NCI-H2227 (cell line): ENCODE measurements around the gene FOXP1.

Source experiments
- DNase-seq: peaks from one replicate; lab custom pipeline; 2025; ENCODE audit not compliant: unreplicated experiment; lab: John Stamatoyannopoulos, UW

FOXP1 gene

DNA sequence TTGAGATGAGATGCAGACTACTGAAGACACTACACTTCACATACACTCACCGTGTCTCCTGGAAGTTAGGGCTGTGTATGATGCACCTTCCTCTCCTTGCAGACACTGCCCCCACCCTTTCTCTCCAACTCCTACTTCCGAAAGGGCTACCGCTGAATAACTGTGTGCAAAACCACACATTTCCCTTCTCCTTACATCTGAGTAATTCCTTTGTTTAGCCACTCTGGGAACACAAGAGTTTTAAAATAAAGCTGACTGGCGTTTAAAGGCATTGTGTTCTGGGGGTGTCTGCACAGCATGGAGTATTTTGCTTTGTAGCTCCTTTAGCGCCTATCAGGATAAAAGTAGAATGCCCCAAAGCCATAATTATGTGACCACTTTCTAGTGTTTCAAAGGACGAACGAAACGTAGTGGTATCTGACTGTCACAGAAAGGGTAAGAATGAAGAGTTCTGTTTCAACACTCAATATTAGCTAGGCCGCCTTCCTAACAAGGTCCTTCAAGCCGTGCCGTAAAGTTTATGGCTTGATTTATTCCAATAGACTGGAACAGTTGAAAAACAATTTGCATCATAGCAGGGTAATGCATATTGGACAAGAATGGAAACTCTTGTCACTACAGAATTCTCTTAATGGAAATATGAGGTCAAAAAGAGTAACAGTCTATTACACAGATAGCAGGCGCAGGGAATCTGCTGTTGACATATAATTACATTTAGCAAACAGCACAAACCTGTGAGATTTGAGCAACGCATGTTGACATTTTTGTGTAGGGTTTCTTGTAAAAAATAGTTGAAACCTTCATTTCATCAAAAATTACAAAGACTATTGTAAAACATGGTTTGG is 619.9 kb downstream of the FOXP1 start:
- no peak for DNase-seq

DNA sequence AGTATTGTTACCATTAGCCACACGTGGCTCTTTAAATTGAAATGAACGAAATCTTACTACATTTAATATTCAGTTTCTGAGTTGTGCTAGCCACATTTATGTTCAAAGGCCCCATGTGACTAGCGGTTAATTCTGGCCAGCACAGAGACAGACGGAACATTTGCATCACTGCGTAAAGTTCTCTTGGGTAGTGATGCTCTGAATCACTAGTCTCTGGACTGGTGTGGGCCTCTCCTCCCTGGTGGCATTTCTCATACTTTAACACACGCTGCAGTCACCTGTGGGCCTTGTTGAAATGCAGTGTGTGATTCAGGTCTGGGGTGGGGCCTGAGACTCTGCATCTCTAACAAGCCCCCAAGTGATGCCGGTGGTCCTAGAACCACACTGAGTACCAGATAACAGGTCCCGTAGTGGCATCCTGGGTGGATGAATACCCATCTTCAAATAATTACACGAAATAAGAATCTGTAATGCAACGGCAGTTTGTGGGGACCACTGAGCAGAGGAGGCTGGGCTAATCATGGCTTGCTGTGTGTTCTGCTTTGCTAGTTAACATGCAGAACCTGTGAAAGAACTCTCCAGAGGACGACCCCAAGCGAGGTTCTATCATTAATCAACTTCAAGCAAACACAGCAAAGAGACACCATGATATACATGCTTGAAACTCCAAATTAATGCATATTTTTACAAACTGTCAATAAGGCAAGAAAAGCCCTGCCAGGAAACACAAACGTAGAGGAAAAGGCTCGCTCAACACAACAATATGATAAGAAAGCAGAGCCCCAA is 623.8 kb downstream of the FOXP1 start:
- DNase-seq: no peak

DNA sequence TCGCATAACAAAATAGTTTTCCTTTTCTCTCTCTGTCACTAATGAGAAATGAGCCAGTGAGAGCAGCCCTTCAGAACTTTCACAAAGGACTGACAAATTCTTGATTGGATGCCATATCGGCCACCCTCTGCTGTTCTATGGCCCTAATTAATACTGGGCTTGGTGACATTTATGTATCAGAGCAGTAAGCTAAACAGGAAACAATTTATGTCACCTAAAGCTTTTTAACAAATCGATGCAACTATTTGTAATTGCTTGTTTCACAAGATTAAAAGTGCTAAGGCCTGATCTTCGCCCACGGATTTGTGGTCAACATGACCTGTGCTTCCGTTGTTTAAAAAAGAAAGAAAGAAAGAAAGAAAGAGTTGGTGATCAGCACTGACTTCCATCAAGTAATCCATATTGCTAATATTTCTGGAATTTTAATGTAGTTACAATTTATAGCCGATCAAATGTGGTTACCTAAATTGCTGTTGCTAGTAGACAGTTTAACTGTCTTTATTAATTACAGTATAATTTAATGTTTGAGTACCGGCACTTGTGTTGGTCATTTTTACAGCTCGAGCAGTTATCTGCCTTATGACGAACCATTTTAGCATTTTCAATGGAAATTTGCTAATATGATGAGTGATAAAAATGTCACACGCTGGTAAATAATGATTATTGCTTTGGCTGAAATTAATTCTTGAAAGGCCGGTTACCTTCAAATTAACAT is 631.3 kb downstream of the FOXP1 start:
- DNase-seq: no peak

DNA sequence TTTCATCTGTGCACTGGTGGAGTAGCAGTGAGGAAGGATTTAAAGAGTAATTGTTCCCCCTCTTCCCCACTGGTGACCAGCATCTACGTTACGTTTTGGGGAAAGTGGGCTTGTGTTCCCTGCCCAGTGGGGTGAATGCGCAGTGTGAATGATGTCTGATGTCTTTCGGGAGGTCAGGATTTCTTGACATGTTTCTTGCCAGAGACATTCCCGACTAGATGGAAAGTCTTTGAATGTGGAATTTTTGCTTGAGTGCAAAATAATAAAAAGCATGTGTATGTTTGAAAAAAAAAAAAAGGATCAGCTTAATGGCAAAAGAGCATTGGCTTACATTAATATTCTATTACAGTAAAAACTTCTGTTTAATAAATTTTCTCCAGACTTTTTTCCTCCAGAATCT is 632.2 kb downstream of the FOXP1 start:
- DNase-seq: no peak

DNA sequence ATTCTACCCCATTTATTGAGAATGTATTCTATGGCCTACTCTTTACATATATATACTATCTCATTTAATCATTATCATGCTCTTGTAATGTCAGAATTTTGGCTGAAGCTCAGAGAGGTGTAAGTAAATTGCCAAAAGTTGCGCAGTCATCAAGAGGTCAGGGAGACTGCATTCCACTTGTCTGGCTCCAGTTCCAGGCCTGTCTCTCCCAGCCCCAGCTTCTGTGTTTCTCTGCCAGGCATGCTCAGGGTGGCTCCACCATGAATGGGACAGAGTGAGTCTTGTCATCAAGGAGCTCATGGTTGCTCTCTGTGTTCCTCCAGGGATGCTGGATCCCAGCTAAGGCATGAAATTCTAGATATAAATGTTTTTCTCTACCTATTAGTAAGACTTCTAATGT is 635.9 kb downstream of the FOXP1 start:
- DNase-seq: no peak

DNA sequence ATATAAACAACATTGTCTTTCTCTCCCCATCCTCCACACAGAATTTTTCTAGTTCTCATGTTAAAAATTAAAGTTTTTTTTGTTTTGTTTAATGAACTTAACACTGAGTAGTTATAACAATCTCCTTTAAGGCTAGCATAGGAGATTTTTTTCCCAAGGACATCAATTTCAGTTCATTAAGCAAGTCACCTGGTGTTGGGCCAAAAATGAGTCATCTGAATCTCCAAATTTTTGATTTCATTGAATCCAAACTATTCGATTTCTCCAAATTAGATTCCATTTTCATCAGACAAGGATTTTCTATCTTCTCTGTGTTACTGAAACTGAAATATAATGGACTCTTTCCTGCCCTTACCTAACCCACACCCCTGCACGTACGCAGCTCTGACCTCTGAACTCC is 639.6 kb downstream of the FOXP1 start:
- DNase-seq: no peak

DNA sequence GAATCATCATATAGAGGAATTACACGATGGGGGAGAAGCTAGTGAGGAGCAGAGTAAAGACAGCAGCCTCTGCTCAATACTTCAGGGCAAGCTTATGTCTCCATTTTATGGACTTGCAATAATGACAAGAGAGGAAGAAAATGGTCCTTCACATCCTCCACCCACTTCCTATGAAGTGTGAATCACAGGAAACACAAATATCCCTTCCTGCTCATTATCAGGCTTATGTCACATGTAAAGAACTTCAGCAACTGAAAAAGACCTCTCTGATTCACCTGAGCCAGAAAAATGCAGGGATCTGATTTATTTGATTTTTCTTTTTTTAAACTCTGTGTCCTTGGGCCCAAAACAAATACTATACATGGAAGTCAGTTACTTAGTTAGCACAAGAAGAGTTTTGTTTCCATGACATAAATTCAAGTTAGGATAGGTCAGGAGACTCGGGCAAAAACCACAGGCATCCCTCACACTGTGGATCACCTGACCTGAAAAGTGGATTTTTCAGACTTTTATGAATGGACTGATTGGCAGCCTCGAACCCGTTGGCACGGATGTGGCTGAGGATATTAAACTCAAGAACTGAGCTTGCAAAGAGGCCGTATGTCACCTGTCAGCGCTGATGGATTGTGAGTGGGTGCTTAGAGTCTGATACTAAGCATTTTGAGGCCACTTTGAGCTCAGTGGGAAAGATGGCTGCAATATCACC is 650.3 kb downstream of the FOXP1 start:
- DNase-seq: no peak

DNA sequence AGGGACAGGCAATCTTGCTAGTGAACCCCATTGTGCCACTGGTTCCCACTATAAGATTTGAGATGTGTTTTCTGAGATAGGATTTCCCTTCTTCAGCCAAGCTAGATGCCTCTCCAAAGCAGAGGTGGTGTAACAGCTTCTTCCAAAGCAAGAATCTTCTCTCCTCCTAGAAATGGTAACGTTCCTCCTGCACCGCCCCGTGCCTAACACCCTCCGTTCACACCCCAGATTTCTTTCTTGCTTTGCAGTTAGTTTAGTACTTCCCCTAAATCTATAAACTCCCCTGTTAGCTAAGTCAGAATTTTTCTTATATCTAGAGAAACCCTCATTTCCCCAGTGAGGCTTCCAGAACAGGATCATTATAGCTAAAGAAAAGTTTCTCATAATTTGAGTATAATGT is 653.5 kb downstream of the FOXP1 start:
- no peak for DNase-seq

DNA sequence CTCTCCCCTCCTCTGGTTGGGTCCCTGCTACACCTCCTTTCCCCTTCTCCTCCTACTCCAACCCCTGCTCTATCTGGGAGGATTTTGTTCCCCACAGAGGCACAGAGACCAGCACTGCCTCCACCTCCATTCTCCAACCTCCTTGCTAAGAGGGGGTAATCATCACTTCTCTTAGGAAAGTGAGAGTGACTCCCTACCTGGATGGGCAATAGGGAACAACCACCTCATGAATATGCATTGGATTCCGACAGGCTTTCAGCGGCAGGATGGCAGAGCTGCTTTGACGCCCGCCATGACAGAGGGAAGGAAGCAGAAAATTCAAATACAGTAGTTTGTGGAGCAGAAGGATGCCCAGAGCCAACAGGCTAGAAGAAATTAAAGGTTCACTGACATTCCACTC is 656.3 kb downstream of the FOXP1 start:
- no peak for DNase-seq

DNA sequence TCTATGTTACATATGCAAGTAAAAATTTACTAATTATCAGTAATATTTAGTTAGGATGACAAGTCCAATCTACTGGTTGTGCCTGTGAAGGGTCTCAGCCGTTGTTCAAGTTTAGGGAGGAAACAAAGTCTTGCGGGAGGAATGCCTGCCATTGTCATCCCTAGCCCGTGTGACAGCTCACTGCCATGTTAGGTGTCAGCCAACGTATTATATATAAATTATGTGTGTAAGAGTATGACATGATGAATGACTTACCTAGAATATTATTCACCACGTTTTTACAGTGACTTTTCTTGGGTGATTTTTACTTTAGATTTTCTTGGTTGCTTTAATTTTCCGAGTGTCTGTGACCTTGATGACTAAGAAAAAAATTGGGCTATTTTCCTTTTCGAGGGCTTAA is 656.7 kb downstream of the FOXP1 start:
- DNase-seq: no peak

DNA sequence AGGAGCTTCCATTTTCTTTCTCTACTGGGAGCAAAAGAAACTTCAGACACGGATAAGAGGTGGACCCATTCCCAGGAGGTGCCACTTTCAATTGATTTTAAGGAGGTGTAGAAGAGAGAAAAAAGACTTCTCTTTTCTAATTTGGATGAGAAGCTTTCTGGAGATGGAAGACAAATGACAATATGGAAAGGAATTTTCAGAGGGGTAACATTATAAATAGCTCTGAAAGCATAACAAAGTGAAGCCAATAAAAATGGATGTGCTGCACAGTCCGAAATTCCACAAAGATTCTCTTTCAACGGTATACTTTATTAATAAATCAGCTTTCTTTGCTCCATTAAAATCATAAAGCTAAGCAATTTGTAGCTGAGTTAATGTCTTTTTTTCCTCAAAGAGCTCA is 663.9 kb downstream of the FOXP1 start:
- DNase-seq: no peak

DNA sequence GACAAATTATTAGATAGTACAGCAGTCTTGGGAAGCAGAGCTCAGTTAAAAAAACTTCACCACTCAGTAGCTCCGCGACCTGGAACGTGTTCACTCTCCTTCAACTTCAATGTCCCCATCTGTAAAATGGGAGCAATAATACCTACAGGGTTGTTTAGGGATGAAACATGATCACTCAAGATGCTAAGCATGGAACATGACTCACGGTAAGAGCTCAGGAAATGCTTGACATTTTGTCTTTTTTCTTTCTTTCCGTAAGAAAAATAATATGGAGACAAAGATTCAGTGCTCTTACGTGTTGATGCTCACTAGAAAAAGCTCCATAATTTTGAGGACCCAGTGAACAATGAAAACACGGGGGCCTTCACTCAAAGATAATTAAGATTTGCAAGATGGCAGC is 664.4 kb downstream of the FOXP1 start:
- no peak for DNase-seq

DNA sequence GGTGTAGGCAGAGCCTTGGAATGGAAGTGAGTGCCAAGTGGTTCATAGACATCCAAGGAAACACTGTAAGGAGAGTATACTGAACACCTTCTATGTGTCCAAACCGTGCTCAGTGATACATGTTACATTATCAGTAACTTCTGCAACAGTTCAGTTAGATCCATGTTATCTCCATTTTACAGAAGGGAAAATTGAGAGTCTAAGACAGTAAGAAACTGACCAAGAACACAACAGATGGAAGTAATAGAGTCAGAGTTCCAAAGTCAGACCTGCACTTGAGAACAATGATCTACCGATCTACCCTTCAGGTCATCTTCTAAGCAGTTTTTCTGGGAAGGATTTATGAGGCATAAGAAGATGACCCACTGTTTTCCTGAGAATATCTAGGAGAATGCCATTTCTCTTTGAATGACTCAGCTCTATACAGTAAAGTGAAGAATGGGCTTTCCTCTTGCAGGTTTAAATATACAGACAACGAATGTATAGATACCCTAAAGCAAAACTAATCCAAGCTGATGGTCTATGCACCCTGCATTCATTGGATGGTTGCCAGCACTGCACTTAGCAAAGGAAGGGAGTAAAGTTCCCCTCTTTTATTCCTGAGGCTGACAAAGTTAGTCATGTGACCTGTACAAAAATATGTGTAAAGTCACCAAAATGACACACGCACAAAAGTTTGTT is 667.0 kb downstream of the FOXP1 start:
- DNase-seq: no peak

DNA sequence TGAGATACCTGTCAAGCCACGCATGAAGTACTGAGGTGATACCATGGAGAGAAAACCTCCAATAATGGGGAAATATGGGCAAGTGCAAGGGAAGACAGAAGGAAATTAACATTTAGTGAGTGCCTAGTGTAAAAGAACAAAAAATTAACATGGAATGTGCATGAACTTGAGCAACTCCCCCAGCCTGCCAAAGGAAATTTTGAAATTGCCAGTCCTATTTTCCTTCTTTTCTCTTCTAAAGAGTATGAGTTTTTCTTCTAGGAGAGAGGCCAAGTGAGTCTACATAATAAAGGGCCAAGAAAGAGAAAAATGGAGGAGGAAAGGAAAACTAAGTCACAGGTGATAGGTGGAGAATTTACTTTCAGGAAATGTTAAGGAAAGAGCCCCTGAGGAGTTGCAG is 668.7 kb downstream of the FOXP1 start:
- no peak for DNase-seq

DNA sequence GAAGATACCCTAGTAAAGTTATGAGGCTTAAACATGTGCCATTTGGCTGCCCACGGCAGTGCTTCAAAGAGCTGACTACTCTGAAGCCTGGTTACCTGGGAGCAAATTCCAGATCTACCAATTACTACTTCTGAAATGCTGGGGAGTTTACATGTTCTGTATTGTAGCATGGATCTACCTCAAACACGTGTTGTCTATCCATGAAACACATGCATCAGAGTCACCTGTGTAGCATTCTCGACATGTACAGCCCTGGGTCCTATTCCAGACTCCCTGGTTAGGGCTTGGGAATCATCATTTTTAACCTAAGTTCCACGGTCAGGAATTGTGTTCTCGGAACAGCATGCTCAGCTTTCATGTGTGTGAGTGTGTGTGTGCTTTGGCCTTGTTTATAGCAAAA is 671.8 kb downstream of the FOXP1 start:
- DNase-seq: no peak

DNA sequence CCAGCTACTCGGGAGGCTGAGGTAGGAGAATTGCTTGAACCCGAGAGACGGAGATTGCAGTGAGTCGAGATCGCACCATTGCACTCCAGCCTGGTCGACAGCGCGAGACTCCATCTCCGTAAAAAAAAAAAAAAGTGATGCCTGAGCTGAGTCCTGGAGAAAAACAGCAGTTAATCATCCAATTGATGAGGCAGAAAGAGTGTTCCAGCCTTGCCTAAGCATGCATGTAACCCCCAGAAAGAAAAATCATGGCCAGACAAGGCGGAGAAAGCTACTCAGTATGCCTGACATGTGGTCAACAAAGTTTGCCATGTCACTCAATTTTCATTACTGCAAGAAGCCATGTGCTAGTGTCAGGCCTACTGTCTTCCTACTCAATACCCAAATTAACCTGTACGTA is 678.0 kb downstream of the FOXP1 start:
- no peak for DNase-seq
